ENCODE data around the gene FLNB. TPM values are rescaled to one million over a fixed set of nuclear protein-coding genes. Genes with fewer than 3 reads are reported as not detected.

The FLNB gene
- total RNA-seq, 1 donor from 2014 or later = 4.4 TPM

DNA sequence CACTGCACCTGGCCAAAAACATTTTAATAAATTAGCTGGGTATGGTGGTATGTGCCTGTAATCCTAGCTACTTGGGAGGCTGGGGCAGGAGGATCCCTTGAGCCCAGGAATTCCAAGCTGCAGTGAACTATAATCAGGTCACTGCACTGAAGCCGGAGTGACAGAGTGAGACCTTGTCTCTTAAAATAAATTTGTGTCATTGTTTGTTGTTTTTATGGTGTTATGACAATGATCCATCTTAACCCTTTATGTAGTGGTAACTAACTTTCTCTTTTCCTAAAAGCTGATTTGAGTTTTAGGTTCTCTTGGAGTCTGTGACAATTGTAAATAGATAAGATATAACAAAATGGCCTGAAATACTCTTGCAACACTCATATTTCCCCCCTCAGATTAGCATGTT lies 20.7 kb downstream of the FLNB start:
- no peak for DNase-seq (ENCODE audit: low read depth)

DNA sequence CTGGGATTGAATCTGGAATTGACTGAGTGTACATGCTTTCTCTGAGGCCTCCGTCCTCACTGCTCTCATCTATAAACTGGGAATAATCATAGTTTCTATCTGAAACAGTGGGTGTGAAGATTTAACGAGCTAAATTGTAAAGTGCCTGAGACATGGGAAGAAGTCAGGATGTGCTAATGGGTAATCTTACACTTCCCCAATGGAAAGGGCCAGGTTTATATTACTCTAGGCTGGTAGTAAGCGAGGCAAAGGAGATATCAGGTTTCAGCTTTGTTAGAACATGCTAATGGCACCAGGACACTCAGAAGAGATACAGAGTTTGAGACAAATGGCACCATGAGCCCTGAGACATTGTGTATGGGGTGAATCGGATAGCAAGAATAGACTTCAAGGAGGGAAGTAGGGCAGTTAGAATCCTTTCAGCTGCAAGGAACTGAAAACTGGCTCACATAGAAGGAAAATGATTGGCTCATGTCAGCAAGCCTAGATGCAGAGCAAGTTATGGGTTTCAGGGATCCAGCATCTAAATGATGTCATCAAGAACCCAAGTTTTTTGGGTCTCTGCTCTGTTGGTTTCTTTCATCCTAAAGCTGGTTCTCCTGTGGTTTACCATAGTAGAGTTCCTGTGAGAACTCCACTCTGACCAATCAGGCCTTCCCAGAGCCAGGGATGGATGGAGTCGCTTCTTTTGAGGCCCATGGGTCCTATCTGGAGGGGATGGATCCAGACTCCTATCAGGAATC lies 21.8 kb downstream of the FLNB start:
- no peak for DNase-seq (ENCODE audit: low read depth)

GRCh38 chr3:58032186-58032585 lies 24.0 kb downstream of the FLNB start:
- DNase-seq (ENCODE audit: low read depth) = no peak

DNA sequence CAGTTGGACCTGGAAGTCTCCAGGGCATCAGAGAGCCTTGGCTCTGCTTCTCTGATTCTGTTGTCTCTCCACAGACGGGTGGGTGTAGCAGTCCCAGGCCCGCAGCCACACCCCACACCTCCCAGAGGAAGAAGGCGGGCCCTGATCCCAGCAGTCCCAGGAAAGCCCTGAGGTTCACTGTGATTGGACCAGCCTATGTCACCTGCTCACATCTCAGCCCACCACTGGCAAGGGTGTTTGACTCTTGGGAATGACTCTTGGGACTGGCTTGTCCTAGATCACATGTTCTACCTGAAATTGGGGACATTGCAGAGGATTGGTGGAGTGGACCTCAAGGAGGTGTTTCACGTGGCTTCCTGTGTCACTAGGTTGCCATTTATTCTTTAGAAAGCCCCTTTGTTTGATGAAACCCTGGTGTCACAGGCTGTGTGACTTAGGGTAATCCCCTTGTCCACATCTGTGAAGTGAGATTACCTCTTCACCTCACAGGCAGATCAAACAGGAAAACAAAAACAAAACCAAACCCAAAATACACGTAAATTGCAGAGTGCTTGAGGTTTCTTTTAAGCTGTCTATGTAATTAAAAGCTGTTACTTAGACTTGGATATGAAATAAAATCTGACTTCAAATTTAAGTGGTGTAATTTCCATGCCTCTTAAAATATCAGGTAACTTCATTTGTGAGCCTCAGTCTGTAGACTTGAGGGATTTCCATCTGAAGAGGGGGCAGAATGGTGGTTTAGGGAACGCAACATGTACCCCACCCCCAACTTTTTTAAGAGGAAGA lies 26.7 kb downstream of the FLNB start:
- no peak for DNase-seq (ENCODE audit: low read depth)

GRCh38 chr3:58035524-58036255 lies 27.5 kb downstream of the FLNB start:
- DNase-seq (ENCODE audit: low read depth) = peak; percentile 59

DNA sequence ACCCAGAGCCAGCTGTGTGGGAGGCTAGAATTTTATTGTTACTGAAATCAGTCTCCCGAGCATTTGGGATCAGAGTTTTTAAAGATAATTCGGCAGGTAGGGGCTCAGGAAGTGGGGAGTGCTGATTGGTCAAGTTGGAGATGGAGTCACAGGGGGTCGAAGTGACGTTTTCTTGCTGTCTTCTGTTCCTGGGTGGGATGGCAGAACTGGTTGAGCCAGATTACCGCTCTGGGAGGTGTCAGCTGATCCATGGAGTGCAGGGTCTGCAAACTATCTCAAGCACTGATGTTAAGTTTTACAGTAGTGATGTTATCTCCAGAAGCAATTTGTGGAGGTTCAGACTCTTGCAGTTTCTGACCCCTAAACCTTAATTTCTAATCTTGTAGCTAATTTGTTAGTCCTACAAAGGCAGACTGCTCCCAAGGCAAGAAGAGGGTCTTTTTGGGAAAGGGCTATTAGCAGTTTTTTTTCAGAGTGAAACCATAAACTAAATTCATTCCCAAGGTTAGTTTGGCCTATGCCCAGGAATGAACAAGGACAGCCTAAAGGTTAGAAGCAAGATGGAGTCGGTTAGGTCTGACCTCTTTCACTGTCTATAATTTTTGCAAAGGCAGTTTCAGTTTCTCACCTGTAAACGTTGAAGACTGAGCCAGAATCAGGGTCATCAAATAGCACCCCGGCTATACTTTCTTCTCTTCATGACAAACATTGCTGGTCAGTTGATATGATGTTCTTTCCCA lies 28.2 kb downstream of the FLNB start:
- DNase-seq (ENCODE audit: low read depth) = no peak

DNA sequence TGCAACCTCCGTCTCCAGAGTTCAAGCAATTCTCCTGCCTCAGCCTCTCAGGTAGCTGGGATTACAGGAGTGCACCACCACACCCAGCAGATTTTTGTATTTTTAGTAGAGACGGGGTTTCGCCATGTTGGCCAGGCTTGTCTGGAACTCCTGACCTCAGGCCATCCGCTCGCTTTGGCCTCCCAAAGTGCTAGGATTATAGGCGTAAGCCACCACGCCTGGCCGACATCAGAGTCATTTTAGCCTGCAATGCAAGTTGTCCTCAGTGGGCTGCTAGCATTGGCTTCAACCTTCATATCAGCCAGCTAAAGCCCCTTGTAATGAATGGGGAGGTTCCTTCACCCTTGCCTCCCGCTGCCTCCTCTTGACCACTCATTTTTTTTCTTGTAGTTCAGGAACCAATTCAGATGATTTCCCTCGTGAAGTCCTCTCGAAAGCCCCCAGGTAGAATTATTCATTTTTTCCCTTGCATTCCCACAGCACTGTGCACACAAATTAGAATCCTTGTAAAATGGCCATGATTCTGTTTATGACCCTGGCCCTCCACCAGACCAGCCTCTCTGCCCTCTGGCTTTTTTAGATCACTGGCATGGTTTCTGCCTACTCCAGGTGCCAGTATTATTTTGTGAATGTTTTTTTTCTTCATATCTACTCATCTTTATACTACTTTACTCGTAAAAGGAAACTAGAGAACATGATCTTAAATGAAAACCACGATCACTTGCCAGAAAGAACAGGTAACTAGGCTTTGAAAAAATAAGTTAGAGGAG lies 29.1 kb downstream of the FLNB start:
- DNase-seq (ENCODE audit: low read depth) = no peak

GRCh38 chr3:58038675-58039292 lies 30.6 kb downstream of the FLNB start:
- no peak for DNase-seq (ENCODE audit: low read depth)

DNA sequence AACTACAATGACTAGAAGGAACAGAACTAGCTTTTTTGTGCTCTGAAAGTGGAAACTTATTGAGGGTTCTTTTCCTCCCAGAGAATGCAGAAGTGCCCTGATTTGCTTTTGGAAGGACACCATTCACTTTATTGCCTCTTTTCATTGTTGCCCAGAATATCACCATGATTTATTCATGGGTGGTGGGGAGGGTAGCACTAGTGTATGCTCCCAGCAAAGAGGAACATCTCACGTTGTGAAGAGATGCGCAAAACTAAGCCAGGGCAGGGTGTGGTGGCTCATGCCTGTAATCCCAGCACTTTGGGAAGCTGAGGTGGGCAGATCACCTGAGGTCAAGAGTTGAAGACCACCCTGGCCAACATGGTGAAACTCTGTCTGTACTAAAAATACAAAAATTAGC lies 31.4 kb downstream of the FLNB start:
- DNase-seq (ENCODE audit: low read depth) = no peak

DNA sequence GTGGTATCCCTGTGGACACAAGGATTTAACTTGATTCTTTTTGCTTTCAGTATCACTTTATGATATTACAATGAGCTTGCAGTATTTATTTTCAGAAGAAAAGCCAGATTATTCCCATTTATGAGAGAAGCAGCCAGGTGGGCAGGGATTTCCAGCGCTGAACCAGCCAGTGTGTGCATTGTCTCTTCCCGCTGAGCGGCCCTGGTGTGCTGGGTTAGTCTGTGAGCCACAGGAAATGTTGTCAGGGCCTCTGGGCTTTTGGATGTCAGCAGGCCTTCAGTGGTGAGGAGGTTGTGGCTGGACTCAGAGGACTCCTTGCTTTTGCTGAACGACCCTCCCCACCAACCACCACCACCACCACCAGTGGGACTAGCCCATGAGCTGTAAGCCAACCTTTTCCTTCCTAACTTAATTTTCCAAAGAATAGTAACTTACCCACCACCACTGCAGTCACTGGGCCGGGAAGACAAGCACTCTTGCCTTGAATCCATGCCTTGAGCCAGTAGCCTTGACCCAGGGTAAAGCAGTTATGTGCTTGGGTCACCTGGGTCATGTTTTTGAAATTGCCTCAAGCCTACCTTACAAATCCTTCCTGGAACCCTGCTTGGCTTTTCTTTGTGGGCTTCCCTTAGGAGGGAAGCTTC lies 33.1 kb downstream of the FLNB start:
- DNase-seq (ENCODE audit: low read depth) = peak; percentile 63

- peak; percentile 93 for DNase-seq (ENCODE audit: low read depth)
Observed at GRCh38 chr3:58041826-58042324, 33.7 kb downstream of the FLNB start.

DNA sequence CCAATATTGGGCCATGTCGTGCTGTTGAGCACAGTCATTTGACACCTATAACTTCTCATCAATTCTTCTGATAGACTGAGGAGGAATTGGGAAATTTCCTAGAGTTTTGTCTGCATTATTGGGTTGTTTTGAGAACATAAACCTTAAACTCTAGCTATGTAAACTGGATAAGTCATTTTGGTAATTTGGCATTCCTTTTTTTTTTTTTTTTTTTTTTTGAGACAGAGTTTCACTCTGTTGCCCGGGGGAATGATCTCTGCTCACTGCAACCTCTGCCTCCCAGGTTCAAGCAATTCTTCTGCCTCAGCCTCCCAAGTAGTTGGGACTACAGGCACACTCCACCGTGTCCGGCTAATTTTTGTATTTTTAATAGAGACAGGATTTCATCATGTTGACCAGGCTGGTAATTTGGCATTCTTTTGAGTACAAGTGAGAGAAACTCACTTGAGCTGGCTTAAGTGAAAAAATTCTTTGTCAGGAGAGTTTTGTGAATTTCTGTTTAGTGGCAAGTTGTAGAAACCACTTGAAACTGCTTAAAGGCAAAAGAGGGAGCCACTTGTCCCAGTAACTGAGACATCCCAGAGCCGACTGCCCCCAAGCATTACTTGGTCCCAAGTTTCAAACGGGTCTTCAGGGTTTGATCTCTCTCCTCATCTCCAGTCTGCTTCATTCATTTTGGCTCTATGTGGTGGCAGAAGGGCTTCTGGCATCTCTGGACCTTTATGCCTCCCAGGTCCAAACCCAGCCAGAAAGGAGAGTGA lies 34.9 kb downstream of the FLNB start:
- DNase-seq (ENCODE audit: low read depth) = no peak

- DNase-seq (ENCODE audit: low read depth) = no peak
Observed at GRCh38 chr3:58043933-58044332, 35.7 kb downstream of the FLNB start.

DNA sequence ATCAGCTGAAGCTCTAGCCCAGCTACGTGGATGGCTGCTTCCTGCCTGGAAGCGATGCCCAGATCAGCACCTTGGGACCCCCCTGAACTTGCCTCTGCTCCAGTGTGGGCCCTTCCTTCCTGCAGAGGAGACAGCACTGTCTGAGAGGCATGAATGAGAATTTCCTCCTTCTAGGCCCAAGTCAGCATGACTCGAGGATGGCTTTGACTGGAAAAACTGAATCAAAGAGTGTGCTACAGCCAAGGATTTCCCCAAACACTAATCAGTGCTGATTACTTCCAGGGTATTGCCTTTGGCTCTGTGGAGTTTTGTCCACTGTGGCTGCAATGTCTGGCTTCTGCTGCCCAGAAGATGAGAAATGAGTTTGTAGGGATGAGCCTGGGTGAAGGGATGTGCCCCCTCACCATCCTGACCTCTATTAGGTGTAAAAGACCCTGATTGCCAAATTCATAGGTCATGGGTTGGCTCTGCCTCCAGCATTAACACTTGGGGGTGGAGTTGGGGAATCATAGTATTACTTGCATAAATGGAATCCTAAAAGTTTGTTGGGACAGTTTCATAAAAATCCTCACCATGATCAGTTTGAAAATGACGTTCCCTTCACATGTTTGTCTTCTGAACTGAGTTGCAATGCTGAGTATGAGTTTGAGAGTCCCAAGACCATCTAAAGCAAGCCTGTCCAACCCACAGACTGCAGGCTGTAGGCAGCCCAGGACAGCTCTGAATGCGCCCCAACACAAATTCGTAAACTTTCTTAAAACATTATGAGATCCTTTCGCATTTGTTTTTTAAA lies 36.7 kb downstream of the FLNB start:
- no peak for DNase-seq (ENCODE audit: low read depth)

GRCh38 chr3:58047826-58048225 lies 39.6 kb downstream of the FLNB start:
- peak; percentile 76 for DNase-seq (ENCODE audit: low read depth)

DNA sequence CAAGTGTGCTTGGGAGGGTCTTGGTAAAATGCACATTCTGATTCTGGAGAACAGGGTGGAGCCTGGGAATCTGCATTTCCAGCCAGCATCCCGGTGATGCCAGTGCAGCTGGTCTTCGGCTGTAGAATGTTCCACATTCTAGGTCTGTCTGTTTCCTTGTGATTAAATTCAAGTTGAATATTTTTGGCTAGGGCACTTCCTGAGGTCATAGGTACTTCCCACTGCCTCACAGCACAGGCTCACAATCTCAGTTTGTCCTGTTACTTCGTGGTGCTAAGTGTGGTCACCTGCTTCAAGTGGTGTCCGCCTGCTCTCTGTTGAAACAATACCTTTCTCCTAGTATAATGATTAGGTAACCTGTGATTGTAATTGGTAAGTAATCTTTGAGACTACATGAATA lies 40.1 kb downstream of the FLNB start:
- no peak for DNase-seq (ENCODE audit: low read depth)

DNA sequence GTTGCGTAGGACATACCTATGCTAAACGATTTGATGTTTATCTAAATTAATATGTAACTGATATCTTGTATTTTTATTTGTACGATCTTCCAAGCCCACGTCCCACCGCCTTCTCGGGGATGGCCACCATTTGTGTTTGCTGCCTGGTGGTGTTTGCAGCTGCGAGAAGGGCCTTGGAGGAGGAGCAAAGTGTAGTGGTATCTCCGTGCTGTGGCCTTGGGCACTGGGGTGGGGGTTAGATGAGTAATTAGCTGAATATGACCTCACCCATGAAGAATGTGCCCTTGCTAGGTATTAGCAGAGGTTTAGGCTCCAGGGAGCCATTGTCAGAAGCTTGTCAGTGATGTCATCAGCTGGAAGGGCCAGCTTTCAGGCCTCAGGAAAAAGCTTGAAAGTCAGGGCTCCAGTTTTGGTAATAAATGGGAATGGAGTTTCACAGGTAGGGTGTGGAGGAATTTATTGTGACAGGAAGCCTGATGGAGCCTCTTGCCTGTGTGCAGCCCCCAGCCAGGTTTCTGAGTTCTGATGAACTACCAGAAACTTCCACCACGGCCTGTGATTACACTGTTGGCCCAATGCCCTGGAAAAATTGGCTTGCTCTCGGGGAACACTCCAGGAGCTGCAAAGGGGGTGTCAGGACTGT lies 41.0 kb downstream of the FLNB start:
- peak; percentile 70 for DNase-seq (ENCODE audit: low read depth)
